Hepatocyte (in vitro differentiated cells): ENCODE data around the gene PI4K2A. TPM values are rescaled to one million over a fixed set of nuclear protein-coding genes. Genes with fewer than 3 reads are reported as not detected.

ENCODE experiments used
- DNase-seq: peaks from one replicate; pipeline ENCODE4 v3.0.0-alpha.2; 2016; ENCODE audit warnings: low spot score
- H2AFZ ChIP-seq: fragments of 200-600 bp; sonication (generic); 2 replicates; pipeline ENCODE4 v1.6.0; 2016; ENCODE audit warnings: antibody characterized with exemption, mild to moderate bottlenecking
- H3K27ac ChIP-seq: fragments of 200-600 bp; sonication (generic); 2 replicates; pipeline ENCODE4 v1.5.1; 2016; ENCODE audit warnings: mild to moderate bottlenecking
- H3K27me3 ChIP-seq: fragments of 200-600 bp; sonication (generic); 2 replicates; pipeline ENCODE4 v1.6.1; 2016
- H3K36me3 ChIP-seq: fragments of 200-600 bp; sonication (generic); replicated peaks from 2 replicates; pipeline ENCODE4 v1.5.1; 2016; ENCODE audit warnings: low read depth; ENCODE audit not compliant: insufficient read depth
- H3K4me1 ChIP-seq: fragments of 200-600 bp; sonication (generic); 2 replicates; pipeline ENCODE4 v1.5.1; 2016; ENCODE audit warnings: mild to moderate bottlenecking, moderate library complexity; ENCODE audit not compliant: insufficient read depth
- H3K4me2 ChIP-seq: fragments of 200-600 bp; sonication (generic); 2 replicates; pipeline ENCODE4 v1.6.0; 2016
- H3K4me3 ChIP-seq: fragments of 200-600 bp; sonication (generic); 2 replicates; pipeline ENCODE4 v1.5.1; 2016; ENCODE audit warnings: mild to moderate bottlenecking
- H3K79me2 ChIP-seq: fragments of 200-600 bp; sonication (generic); 2 replicates; pipeline ENCODE4 v1.6.0; 2017; ENCODE audit warnings: mild to moderate bottlenecking
- H3K9me2 ChIP-seq: fragments of 200-600 bp; sonication (generic); replicated peaks from 2 replicates; pipeline ENCODE4 v1.6.0; 2017; ENCODE audit warnings: mild to moderate bottlenecking; ENCODE audit not compliant: insufficient read depth
- H3K9me3 ChIP-seq: fragments of 200-600 bp; sonication (generic); 2 replicates; pipeline ENCODE4 v1.5.1; 2016; ENCODE audit warnings: low read depth, mild to moderate bottlenecking
- H4K20me1 ChIP-seq: fragments of 200-600 bp; sonication (generic); 2 replicates; pipeline ENCODE4 v1.6.0; 2016; ENCODE audit warnings: mild to moderate bottlenecking; ENCODE audit not compliant: insufficient read depth, poor library complexity, severe bottlenecking
- CTCF ChIP-seq: fragments of 200-600 bp; sonication (generic); IDR thresholded peaks from 2 replicates; pipeline ENCODE4 v1.5.1; 2016; ENCODE audit warnings: antibody characterized with exemption, mild to moderate bottlenecking; ENCODE audit not compliant: poor library complexity
- EZH2 ChIP-seq: fragments of 200-600 bp; sonication (generic); IDR thresholded peaks from 2 replicates; pipeline ENCODE4 v1.6.1; 2016; ENCODE audit warnings: antibody characterized with exemption, mild to moderate bottlenecking, borderline replicate concordance
- EZH2phosphoT487 ChIP-seq: fragments of 200-600 bp; sonication (generic); IDR thresholded peaks from one replicate; pipeline ENCODE4 v1.6.1; 2018; ENCODE audit warnings: antibody characterized with exemption, mild to moderate bottlenecking, low read depth, moderate library complexity; ENCODE audit not compliant: unreplicated experiment, severe bottlenecking
- WGBS: methylation state at CpG from one replicate; pipeline ENCODE4 v1.1.6; 2016; ENCODE audit warnings: low lambda C conversion rate; ENCODE audit errors: missing lambda C conversion rate; 5-methylcytosine and 5-hydroxymethylcytosine counted together
- polyA plus RNA-seq: library from polyadenylated mRNA; unstranded; fragments of >200 nt; fragmentation: Nextera tagmentation; extraction: Ambion mirVana; gene quantifications from 2 replicates; pipeline ENCODE4 v1.2.1, GENCODE V29; 2016
- total RNA-seq: library from RNA; depleted of rRNA; stranded (reverse); fragments of >200 nt; gene quantifications from 2 replicates; pipeline ENCODE4 v1.2.3, GENCODE V29; 2014

PI4K2A gene
- total and polyA plus RNA-seq, 2 experiments from 2014 or later: 22.4 to 25.9 TPM

DNA sequence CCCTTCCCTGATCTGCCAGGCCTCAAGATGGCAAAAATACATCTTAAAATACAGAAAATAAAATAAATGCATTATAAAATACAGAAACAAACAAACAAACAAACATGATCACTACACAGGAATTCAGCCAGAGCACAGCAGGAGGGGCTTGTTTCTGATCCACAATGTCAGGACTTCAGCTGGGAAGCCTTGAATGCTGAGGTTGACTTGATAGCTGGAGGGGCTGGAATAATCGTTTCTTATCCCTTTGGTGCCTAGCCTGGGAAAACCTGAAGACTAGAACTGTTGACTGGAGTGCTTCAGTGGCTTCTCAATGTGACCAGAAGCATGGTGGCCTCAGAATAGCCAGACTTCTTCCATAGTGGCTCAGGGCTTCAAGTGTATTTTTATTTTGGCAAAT is 63.9 kb downstream of the PI4K2A start:
- Histone ChIP-seq H3K4me3 (no peak overlapping the region), H4K20me1 (no peaks in the 10 kb centered on the region), H2AFZ (no peak overlapping the region), H3K9me2 (no peaks in the 10 kb centered on the region), H3K36me3 (no peaks in the 10 kb centered on the region), H3K27me3 (no peaks in the 10 kb centered on the region), H3K4me1 (no peaks in the 10 kb centered on the region), H3K79me2 (no peaks in the 10 kb centered on the region), H3K4me2 (no peak overlapping the region), H3K27ac (no peak overlapping the region), H3K9me3 (no peaks in the 10 kb centered on the region)
- WGBS: 67% methylated on average over 1 of the region's 1 CpG
- no peak for TF ChIP-seq EZH2phosphoT487
- TF ChIP-seq EZH2: no peak
- TF ChIP-seq CTCF: no peak
- DNase-seq: no peak

- H3K79me2 ChIP-seq: no peaks in the 10 kb centered on the region
- H3K27me3 ChIP-seq: no peaks in the 10 kb centered on the region
- no peak overlapping the region for H3K27ac ChIP-seq
- no peak overlapping the region for H3K4me2 ChIP-seq
- H2AFZ ChIP-seq: no peak overlapping the region
- TF ChIP-seq CTCF (no peak), EZH2phosphoT487 (no peak), EZH2 (no peak)
- H3K9me2 ChIP-seq: no peaks in the 10 kb centered on the region
- no peaks in the 10 kb centered on the region for H3K36me3 ChIP-seq
- H4K20me1 ChIP-seq: no peaks in the 10 kb centered on the region
- no peaks in the 10 kb centered on the region for H3K4me1 ChIP-seq
- DNase-seq: no peak
- no peaks in the 10 kb centered on the region for H3K9me3 ChIP-seq
- H3K4me3 ChIP-seq: no peak overlapping the region
- WGBS: 87% methylated on average over 3 of the region's 3 CpGs
These were observed 64.7 kb downstream of the PI4K2A start for GRCh38 chr10:97705006-97705670.

DNA sequence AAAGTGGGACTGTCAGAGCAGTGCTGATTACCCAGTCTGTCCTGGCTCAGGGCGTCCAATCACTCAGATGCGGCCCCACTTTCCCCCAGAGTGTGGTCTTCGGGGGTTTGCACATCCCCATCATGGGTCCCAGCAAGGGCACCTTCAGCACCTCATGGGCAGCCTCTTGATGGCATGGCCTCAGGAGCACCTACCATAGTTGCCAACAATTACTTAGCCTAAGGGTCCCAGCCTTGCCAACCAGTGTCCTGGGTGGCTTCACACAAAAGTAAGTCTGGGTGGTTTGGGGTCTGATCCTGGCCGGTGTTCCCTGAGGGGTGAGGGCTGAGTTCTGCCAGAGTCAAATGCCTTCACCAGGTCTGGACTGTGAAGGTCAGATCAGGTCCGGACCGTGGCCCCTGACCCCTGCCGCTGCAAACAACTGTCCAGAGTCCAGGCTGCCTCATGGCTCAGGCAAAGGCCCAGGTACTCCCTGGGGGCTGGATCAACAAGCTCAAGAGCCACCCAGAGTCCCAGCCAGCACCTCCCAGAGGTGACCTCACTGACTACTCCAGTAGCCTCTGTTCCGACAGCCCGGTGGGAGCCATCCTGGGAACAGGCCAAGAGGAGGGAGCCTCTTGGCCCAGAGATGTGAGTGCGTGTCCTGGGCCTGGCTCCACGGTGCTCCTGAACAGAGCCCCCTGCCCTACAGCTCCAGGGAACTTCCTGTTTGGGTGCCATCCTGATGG is 66.8 kb downstream of the PI4K2A start:
- Histone ChIP-seq H3K27me3 (no peaks in the 10 kb centered on the region), H3K9me3 (no peaks in the 10 kb centered on the region), H3K4me1 (no peaks in the 10 kb centered on the region), H2AFZ (no peak overlapping the region), H3K4me3 (no peak overlapping the region), H3K9me2 (no peaks in the 10 kb centered on the region), H3K4me2 (no peak overlapping the region), H3K36me3 (no peaks in the 10 kb centered on the region), H4K20me1 (no peaks in the 10 kb centered on the region), H3K27ac (no peak overlapping the region), H3K79me2 (no peaks in the 10 kb centered on the region)
- no peak for DNase-seq
- 84% methylated on average over 11 of the region's 11 CpGs for WGBS
- TF ChIP-seq CTCF: no peak
- TF ChIP-seq EZH2: no peak
- TF ChIP-seq EZH2phosphoT487: no peak
